Measurements from ENCODE around the gene ARL8B. TPM values are rescaled to one million over a fixed set of nuclear protein-coding genes. Genes with fewer than 3 reads are reported as not detected.

The ARL8B gene
- total and polyA plus RNA-seq, 9 of the 15 experiments (the other 6 are each of a cell fraction or from before 2014, with no cell fraction given), result 28.5 to 99.4 (median 77.2) TPM

DNA sequence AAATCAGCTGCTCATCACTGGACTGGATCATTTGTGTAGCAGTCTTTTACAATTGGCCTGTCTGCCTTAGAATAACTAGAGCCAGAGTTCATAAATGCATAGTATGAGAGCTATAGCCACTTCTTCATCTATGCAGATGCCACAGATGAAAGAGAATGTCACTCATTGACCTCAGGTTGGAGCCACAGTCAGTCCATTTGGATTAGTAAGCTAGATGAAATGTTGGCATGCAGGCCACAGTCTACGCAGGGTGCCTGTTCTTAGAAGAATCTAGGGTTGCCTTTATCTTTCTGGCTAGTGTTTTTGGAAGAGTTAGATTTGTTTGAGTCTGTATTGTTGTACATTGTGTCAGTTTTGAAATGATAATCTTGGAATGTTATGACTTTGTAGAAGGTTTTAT, 40.0 kb downstream of the ARL8B start (continued):
- TF ChIP-seq, protein P1, sequence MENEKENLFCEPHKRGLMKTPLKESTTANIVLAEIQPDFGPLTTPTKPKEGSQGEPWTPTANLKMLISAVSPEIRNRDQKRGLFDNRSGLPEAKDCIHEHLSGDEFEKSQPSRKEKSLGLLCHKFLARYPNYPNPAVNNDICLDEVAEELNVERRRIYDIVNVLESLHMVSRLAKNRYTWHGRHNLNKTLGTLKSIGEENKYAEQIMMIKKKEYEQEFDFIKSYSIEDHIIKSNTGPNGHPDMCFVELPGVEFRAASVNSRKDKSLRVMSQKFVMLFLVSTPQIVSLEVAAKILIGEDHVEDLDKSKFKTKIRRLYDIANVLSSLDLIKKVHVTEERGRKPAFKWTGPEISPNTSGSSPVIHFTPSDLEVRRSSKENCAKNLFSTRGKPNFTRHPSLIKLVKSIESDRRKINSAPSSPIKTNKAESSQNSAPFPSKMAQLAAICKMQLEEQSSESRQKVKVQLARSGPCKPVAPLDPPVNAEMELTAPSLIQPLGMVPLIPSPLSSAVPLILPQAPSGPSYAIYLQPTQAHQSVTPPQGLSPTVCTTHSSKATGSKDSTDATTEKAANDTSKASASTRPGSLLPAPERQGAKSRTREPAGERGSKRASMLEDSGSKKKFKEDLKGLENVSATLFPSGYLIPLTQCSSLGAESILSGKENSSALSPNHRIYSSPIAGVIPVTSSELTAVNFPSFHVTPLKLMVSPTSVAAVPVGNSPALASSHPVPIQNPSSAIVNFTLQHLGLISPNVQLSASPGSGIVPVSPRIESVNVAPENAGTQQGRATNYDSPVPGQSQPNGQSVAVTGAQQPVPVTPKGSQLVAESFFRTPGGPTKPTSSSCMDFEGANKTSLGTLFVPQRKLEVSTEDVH (IDR thresholded peaks at IDR 0.05; ENCODE audit: low read depth, partially characterized antibody), result no peak
- TF ChIP-seq SMARCE1 (IDR thresholded peaks at IDR 0.05) (no peak), IRF2 (CRISPR knock-in tag; IDR thresholded peaks at IDR 0.05) (no peak), ZC3H11A (IDR thresholded peaks at IDR 0.05; ENCODE audit: low read depth, low read length) (no peak)
- TF ChIP-seq, protein P2, sequence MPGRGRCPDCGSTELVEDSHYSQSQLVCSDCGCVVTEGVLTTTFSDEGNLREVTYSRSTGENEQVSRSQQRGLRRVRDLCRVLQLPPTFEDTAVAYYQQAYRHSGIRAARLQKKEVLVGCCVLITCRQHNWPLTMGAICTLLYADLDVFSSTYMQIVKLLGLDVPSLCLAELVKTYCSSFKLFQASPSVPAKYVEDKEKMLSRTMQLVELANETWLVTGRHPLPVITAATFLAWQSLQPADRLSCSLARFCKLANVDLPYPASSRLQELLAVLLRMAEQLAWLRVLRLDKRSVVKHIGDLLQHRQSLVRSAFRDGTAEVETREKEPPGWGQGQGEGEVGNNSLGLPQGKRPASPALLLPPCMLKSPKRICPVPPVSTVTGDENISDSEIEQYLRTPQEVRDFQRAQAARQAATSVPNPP (IDR thresholded peaks at IDR 0.05; ENCODE audit: borderline replicate concordance, insufficient read depth, insufficient read length), result no peak

DNA sequence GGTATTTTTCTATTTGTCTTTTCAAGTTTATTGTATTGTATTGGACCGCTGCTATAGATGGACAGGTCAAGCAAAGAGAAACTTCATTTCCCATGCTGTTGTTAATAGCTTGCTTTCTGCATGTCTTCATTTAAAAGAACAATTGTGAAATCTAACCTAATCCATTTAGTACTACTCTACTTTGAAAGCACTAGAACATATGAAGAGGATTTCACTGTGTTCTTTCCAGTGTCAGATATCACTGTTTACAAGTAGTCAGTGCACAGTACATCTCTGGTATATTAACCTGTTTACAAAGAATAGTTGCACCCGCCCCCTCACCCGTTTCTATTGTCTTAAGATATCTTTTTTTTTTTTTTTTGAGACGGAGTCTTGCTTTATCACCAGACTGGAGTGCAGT, 43.6 kb downstream of the ARL8B start:
- no peak overlapping the region for H3K4me3 ChIP-seq
- intact Hi-C loops (cut with micrococcal nuclease), result no loop called here
- DNase-seq (ENCODE audit: extremely low read depth in 1 of 4, low spot score in 3 of 4), result no peak
- peaks cover 6% of the 10 kb centered on the region; the same call in 1 of the 3 replicates for H3K36me3 ChIP-seq (ENCODE audit: control insufficient read depth, insufficient read depth, low read length)
- 66% methylated on average over 4 of the region's 4 CpGs for WGBS (ENCODE audit: insufficient coverage, low coverage, missing lambda C conversion rate)
- TF ChIP-seq SOX6 (IDR thresholded peaks at IDR 0.05) (peak; percentile 28; the same call in 1 of the 2 replicates), EGR1 (conservative IDR thresholded peaks at IDR 0.05) (peak; percentile 43; the same call in 1 of the 2 replicates)
- TF ChIP-seq, protein P3, sequence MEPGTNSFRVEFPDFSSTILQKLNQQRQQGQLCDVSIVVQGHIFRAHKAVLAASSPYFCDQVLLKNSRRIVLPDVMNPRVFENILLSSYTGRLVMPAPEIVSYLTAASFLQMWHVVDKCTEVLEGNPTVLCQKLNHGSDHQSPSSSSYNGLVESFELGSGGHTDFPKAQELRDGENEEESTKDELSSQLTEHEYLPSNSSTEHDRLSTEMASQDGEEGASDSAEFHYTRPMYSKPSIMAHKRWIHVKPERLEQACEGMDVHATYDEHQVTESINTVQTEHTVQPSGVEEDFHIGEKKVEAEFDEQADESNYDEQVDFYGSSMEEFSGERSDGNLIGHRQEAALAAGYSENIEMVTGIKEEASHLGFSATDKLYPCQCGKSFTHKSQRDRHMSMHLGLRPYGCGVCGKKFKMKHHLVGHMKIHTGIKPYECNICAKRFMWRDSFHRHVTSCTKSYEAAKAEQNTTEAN (CRISPR knock-in tag; IDR thresholded peaks at IDR 0.05), result no peak
- ChIA-PET POLR2A (interaction anchor here (0.7 to 1.3 kb wide), 2 partner anchors 11 to 112 kb away, joined by 3 to 4 read pairs; no protein-coding TSS in a partner anchor), CTCF (ENCODE audit: low intra/inter-chr PET ratio) (no interaction called here)
- peaks cover 21% of the 10 kb centered on the region; the same call in 1 of the 2 replicates for H4K20me1 ChIP-seq (replicated peaks; ENCODE audit: control insufficient read depth, insufficient read depth, low read length)
- H2AFZ ChIP-seq (ENCODE audit: low read depth, low read length), result no peak overlapping the region
- no peak overlapping the region for H3K9ac ChIP-seq (ENCODE audit: insufficient read depth in 1 of 2, low read depth in 2 of 2, low read length in 2 of 2)
- no peak overlapping the region for H3K27ac ChIP-seq (ENCODE audit: extremely low read depth, low read depth, low read length)
- peaks cover 97% of the 10 kb centered on the region for H3K79me2 ChIP-seq (ENCODE audit: control insufficient read depth, insufficient read depth, low read length)
- H3K4me1 ChIP-seq (replicated peaks in 1 of 2; ENCODE audit: control insufficient read depth in 2 of 2, insufficient read depth in 2 of 2, low read length in 2 of 2), result peaks cover 0 to 23% of the 10 kb centered on the region in 2 experiments; a peak in 3 of 5 replicates
- no peaks in the 10 kb centered on the region for H3K27me3 ChIP-seq (ENCODE audit: control insufficient read depth in 2 of 2, insufficient read depth in 2 of 2, low read length in 2 of 2)
- no peak for FAIRE-seq
- no peaks in the 10 kb centered on the region for H3K9me3 ChIP-seq (replicated peaks; ENCODE audit: control insufficient read depth, insufficient read depth, low read depth, low read length)
- in situ Hi-C loops (cut with MboI), result no loop called here
- no peak for ATAC-seq
- BruUV-seq (replicated peaks), result no TSS peak
- H3K4me2 ChIP-seq (ENCODE audit: insufficient read depth, low read length), result no peak overlapping the region
- no peaks in the 10 kb centered on the region for H3K9me1 ChIP-seq (ENCODE audit: control insufficient read depth, insufficient read depth, low read length)

All from K562 (cell line).